A172 (cell line): Measurements from ENCODE around the gene SLC2A10. TPM values are rescaled to one million over a fixed set of nuclear protein-coding genes. Genes with fewer than 3 reads are reported as not detected.

Source experiments
- DNase-seq: peaks from one replicate; pipeline ENCODE4 v3.0.0-alpha.2; 2015; ENCODE audit warnings: low spot score
- total RNA-seq: library from RNA; depleted of rRNA; stranded (reverse); fragments of >200 nt; shearing (Covaris generic); gene quantifications from 2 replicates; pipeline ENCODE4 v1.2.3, GENCODE V29; 2014; rRNA removed

The SLC2A10 gene
- total RNA-seq, 1 experiment from 2014 or later, result 7.3 TPM

GRCh38 chr20:46765506-46766120, 56.2 kb downstream of the SLC2A10 start:
- no peak for DNase-seq

- DNase-seq, result peak; percentile 60
Observed at GRCh38 chr20:46767127-46767761, 57.8 kb downstream of the SLC2A10 start.

- DNase-seq, result peak; percentile 47
Observed at GRCh38 chr20:46770330-46771194, 61.1 kb downstream of the SLC2A10 start.

GRCh38 chr20:46771195-46771588, 61.7 kb downstream of the SLC2A10 start:
- no peak for DNase-seq

GRCh38 chr20:46772901-46773300, 63.5 kb downstream of the SLC2A10 start:
- no peak for DNase-seq

GRCh38 chr20:46773680-46774079, 64.2 kb downstream of the SLC2A10 start:
- no peak for DNase-seq

- no peak for DNase-seq
Observed at GRCh38 chr20:46774236-46774635, 64.8 kb downstream of the SLC2A10 start.

GRCh38 chr20:46774943-46775560, 65.6 kb downstream of the SLC2A10 start:
- DNase-seq, result no peak

- DNase-seq, result no peak
Observed at GRCh38 chr20:46775806-46776205, 66.4 kb downstream of the SLC2A10 start.

- DNase-seq, result no peak
Observed at GRCh38 chr20:46777331-46777730, 67.9 kb downstream of the SLC2A10 start.

GRCh38 chr20:46779831-46780230, 70.4 kb downstream of the SLC2A10 start:
- no peak for DNase-seq

- DNase-seq, result peak; percentile 53
Observed at GRCh38 chr20:46784436-46785127, 75.1 kb downstream of the SLC2A10 start.

Other genes starting within 250 kb of the SLC2A10 start
- gene ZNF334, start 196.1 kb upstream of the SLC2A10 start, total RNA-seq, result 0.12 TPM in 1 of 2 replicates, not detected in the other
- gene OCSTAMP, start 159.0 kb upstream of the SLC2A10 start, total RNA-seq, result not detected in 2 replicates
- gene SLC13A3, start 58.2 kb upstream of the SLC2A10 start, total RNA-seq, result not detected in 2 replicates
- gene TP53RK, start 20.2 kb upstream of the SLC2A10 start, total RNA-seq, result 23.3 and 24.9 TPM in 2 replicates
- 0.47 TPM in 1 of 2 replicates, not detected in the other for gene EYA2, start 185.2 kb downstream of the SLC2A10 start, total RNA-seq